ENCODE measurements around the gene CKB. TPM values are rescaled to one million over a fixed set of nuclear protein-coding genes. Genes with fewer than 3 reads are reported as not detected.
"Not testable (repeated sequence)": the region's sequence is repeated elsewhere in the genome, so short reads cannot be mapped to it uniquely, and the experiment has no call there.

CKB gene
- total RNA-seq, 2 donors from 2014 or later, result 602 to 920 TPM

DNA sequence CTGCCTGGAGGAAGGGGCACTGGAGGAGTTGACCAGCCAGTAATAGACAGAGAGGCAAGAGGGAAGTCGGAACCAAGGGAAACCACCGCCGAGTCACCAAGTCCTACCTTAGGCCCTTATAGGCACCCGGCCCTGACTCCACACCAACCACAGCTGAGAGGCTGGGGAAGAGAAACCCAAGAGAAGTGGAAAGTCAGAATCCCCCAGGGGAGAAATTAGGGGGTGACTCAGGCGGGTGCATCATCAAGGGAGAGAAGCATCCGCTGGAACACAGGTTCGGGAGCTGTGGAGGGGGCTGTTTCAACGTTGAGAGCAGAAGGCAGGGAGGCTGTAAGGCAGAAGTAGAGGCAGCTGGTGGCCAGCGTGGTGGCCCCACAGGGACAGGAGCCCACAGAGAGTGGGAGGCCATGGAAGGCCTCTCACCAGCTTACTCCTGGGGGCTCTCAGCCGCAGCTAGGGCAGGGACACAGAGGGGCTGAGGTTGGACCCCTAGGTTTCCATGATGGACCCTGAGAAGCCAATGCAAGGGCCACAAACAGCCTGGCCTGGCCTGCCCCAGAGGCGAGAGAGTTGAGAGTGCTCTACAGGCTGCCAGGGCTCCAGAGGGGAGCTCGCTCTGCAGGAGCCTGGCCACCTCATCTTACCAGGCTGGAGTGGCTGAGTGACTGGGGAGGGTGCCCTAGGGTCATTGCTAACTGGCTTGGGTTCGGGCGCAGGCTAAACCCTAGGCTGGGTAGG, 4.9 kb upstream of the CKB start:
- H3K9me3 ChIP-seq (ENCODE audit: control insufficient read depth, low read length), result no peaks in the 10 kb centered on the region
- 88 to 92% methylated on average over 7 to 14 of the region's 14 CpGs for WGBS, 2 experiments (ENCODE audit: insufficient coverage in 1 of 2, insufficient read length in 1 of 2)
- H3K4me1 ChIP-seq (ENCODE audit: control insufficient read depth, insufficient read depth, low read length), result peaks cover 23% of the 10 kb centered on the region
- Mint-ChIP-seq H3K9me3 (no peaks in the 10 kb centered on the region), H3K36me3 (ENCODE audit: low read depth) (no peaks in the 10 kb centered on the region), H3K27me3 (ENCODE audit: insufficient read depth) (peaks cover 14% of the 10 kb centered on the region), H3K4me3 (peak overlapping the region; percentile 82), H3K4me1 (peaks cover 39% of the 10 kb centered on the region), H3K27ac (peak overlapping the region; percentile 66)
- TF ChIP-seq CTCF (conservative IDR thresholded peaks at IDR 0.05), result no peak
- DNase-seq, result no peak
- peak overlapping the region; percentile 85 for H3K9ac ChIP-seq (ENCODE audit: extremely low read depth, low read length, poor library complexity, severe bottlenecking)
- peak overlapping the region; percentile 85 for H3K4me3 ChIP-seq (ENCODE audit: low read length)
- H3K27me3 ChIP-seq (ENCODE audit: control insufficient read depth, insufficient read depth, low read length, poor library complexity, severe bottlenecking), result peaks cover 11% of the 10 kb centered on the region
- no peak overlapping the region for H3K27ac ChIP-seq (ENCODE audit: low read depth, low read length)
- H3K36me3 ChIP-seq (ENCODE audit: control insufficient read depth, insufficient read depth, low read length), result peaks cover 7% of the 10 kb centered on the region

- Mint-ChIP-seq H3K27ac (no peak overlapping the region), H3K4me3 (no peak overlapping the region), H3K36me3 (ENCODE audit: low read depth) (no peaks in the 10 kb centered on the region), H3K4me1 (peaks cover 39% of the 10 kb centered on the region), H3K27me3 (ENCODE audit: insufficient read depth) (peaks cover 14% of the 10 kb centered on the region), H3K9me3 (no peaks in the 10 kb centered on the region)
- Histone ChIP-seq H3K9ac (ENCODE audit: extremely low read depth, low read length, poor library complexity, severe bottlenecking) (no peak overlapping the region), H3K27me3 (ENCODE audit: control insufficient read depth, insufficient read depth, low read length, poor library complexity, severe bottlenecking) (peaks cover 11% of the 10 kb centered on the region), H3K4me1 (ENCODE audit: control insufficient read depth, insufficient read depth, low read length) (peaks cover 23% of the 10 kb centered on the region), H3K27ac (ENCODE audit: low read depth, low read length) (no peak overlapping the region), H3K36me3 (ENCODE audit: control insufficient read depth, insufficient read depth, low read length) (peaks cover 7% of the 10 kb centered on the region), H3K9me3 (ENCODE audit: control insufficient read depth, low read length) (no peaks in the 10 kb centered on the region), H3K4me3 (ENCODE audit: low read length) (no peak overlapping the region)
- WGBS, 2 experiments (ENCODE audit: insufficient coverage in 1 of 2, insufficient read length in 1 of 2), result 83% methylated on average over 1 of the region's 1 CpG; no CpG with 5 or more reads in 1 of the 2 experiments
- no peak for TF ChIP-seq CTCF (conservative IDR thresholded peaks at IDR 0.05)
- DNase-seq, result no peak
Measured at GRCh38 chr14:103526914-103527248, 4.3 kb upstream of the CKB start.

- Histone ChIP-seq H3K4me1 (ENCODE audit: control insufficient read depth, insufficient read depth, low read length) (peaks cover 23% of the 10 kb centered on the region), H3K9ac (ENCODE audit: extremely low read depth, low read length, poor library complexity, severe bottlenecking) (no peak overlapping the region), H3K27ac (ENCODE audit: low read depth, low read length) (no peak overlapping the region), H3K4me3 (ENCODE audit: low read length) (no peak overlapping the region), H3K9me3 (ENCODE audit: control insufficient read depth, low read length) (no peaks in the 10 kb centered on the region), H3K36me3 (ENCODE audit: control insufficient read depth, insufficient read depth, low read length) (peaks cover 7% of the 10 kb centered on the region), H3K27me3 (ENCODE audit: control insufficient read depth, insufficient read depth, low read length, poor library complexity, severe bottlenecking) (peaks cover 11% of the 10 kb centered on the region)
- WGBS, 2 experiments (ENCODE audit: insufficient coverage in 1 of 2, insufficient read length in 1 of 2), result 86 to 89% methylated on average over 5 to 8 of the region's 8 CpGs
- Mint-ChIP-seq H3K27ac (no peak overlapping the region), H3K4me3 (peak overlapping the region; percentile 13), H3K27me3 (ENCODE audit: insufficient read depth) (peaks cover 14% of the 10 kb centered on the region), H3K4me1 (peaks cover 39% of the 10 kb centered on the region), H3K9me3 (no peaks in the 10 kb centered on the region), H3K36me3 (ENCODE audit: low read depth) (no peaks in the 10 kb centered on the region)
- no peak for TF ChIP-seq CTCF (conservative IDR thresholded peaks at IDR 0.05)
- DNase-seq, result no peak
Measured at GRCh38 chr14:103526247-103526913, 3.8 kb upstream of the CKB start.

DNA sequence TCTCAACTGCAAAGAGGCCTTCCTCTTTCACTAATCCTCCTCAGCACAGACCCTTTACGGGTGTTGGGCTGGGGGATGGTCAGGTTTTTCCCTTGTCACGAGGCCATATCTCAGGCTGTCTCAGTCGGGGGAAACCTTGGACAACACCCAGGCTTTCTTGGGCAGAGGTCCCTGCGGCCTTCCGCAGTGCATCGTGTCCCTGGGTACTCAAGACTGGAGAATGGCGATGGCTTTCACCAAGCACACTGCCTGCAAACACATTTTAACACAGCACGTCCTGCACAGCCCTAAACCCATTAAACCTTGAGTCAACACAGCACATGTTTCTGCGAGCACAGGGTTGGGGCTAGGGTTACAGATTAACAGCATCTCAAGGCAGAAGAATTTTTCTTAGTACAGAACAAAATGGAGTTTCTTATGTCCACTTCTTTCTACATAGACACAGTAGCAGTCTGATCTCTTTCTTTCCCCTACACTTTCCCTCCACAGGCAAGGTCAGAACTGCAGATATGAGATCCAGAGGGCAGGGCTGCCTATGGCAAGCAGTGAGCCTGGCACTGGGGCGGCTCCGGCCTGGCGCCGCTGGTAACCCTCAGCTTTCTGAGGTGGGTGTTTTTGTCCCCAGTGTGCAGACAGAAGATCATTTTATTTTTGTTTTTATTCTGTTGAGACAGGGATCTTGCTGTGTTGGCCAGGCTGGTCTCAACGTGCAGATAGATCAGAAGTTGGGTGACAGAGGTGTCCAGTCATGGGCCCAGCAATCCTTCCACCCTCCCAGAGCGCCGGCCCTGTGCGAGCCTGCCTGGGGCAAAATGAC, 3.0 kb upstream of the CKB start:
- H3K9ac ChIP-seq (ENCODE audit: extremely low read depth, low read length, poor library complexity, severe bottlenecking); H3K36me3 ChIP-seq (ENCODE audit: control insufficient read depth, insufficient read depth, low read length); H3K27ac ChIP-seq (ENCODE audit: low read depth, low read length); H3K9me3 Mint-ChIP-seq; H3K9me3 ChIP-seq (ENCODE audit: control insufficient read depth, low read length); DNase-seq; H3K36me3 Mint-ChIP-seq (ENCODE audit: low read depth): not testable (repeated sequence)
- Histone ChIP-seq H3K4me3 (ENCODE audit: low read length) (peak overlapping the region; percentile 43), H3K27me3 (ENCODE audit: control insufficient read depth, insufficient read depth, low read length, poor library complexity, severe bottlenecking) (peaks cover 11% of the 10 kb centered on the region), H3K4me1 (ENCODE audit: control insufficient read depth, insufficient read depth, low read length) (peaks cover 23% of the 10 kb centered on the region)
- Mint-ChIP-seq H3K27ac (peak overlapping the region; percentile 72), H3K27me3 (ENCODE audit: insufficient read depth) (peaks cover 14% of the 10 kb centered on the region), H3K4me1 (peaks cover 39% of the 10 kb centered on the region), H3K4me3 (peak overlapping the region; percentile 13)
- whole genome bisulfite sequencing, 2 experiments (ENCODE audit: insufficient coverage in 1 of 2, insufficient read length in 1 of 2), result 68 to 74% methylated on average over 12 to 17 of the region's 17 CpGs

Data from endodermal cell (in vitro differentiated cells).